ENCODE measurements around the gene SDK2. TPM values are rescaled to one million over a fixed set of nuclear protein-coding genes. Genes with fewer than 3 reads are reported as not detected.

SDK2 gene
- total and polyA plus RNA-seq, 2 of the 8 experiments (the other 6 are each of a cell fraction or from before 2014, with no cell fraction given): 3.9 to 4.1 TPM

- H3K14ac ChIP-seq (ENCODE audit: insufficient read length): no peak overlapping the region
- no peak overlapping the region for H3K4ac ChIP-seq (replicated peaks; ENCODE audit: insufficient read length, low read depth, low read length)
- no peaks in the 10 kb centered on the region for H3K9me3 ChIP-seq (ENCODE audit: insufficient read depth in 2 of 2, low read depth in 1 of 2, low read length in 1 of 2)
- no peak overlapping the region for H3K18ac ChIP-seq (ENCODE audit: extremely low read depth, low read length)
- no peaks in the 10 kb centered on the region; a peak in 1 of 8 replicates for H3K36me3 ChIP-seq (ENCODE audit: control insufficient read depth in 2 of 4, insufficient read depth in 4 of 4, low read length in 3 of 4)
- ChIA-PET POLR2A (ENCODE audit: partially characterized antibody) (no interaction called here), CTCF (ENCODE audit: partially characterized antibody) (interaction anchor here (0.6 to 1.4 kb wide), 8 partner anchors 8 to 781 kb away, joined by 3 to 7 read pairs (median 3); no protein-coding TSS in a partner anchor)
- no peaks in the 10 kb centered on the region for H4K20me1 ChIP-seq (replicated peaks in 1 of 2; ENCODE audit: control insufficient read depth in 1 of 2, insufficient read depth in 2 of 2, low read length in 2 of 2)
- no peaks in the 10 kb centered on the region for H3K27me3 ChIP-seq (replicated peaks in 1 of 4; ENCODE audit: control insufficient read depth in 3 of 4, extremely low read depth in 1 of 4, insufficient read depth in 3 of 4, low read length in 3 of 4)
- no peak overlapping the region for H3K4me2 ChIP-seq (ENCODE audit: insufficient read depth in 1 of 2, low read depth in 2 of 2, low read length in 2 of 2)
- H2BK5ac ChIP-seq (ENCODE audit: low read depth, low read length): no peak overlapping the region
- no peak overlapping the region for H3K56ac ChIP-seq (replicated peaks; ENCODE audit: insufficient read length, low read depth, low read length)
- no peak overlapping the region for H3K4me3 ChIP-seq (ENCODE audit: extremely low read depth in 1 of 4, insufficient read depth in 2 of 4, low read depth in 3 of 4, low read length in 4 of 4)
- no peak overlapping the region for H4K8ac ChIP-seq (ENCODE audit: extremely low read depth, insufficient read depth, low read length)
- DNase-seq (ENCODE audit: low read depth in 1 of 2, low spot score in 2 of 2): no peak
- H4K5ac ChIP-seq (ENCODE audit: insufficient read length, low read depth, low read length): no peak overlapping the region
- H2BK20ac ChIP-seq (ENCODE audit: low read length): no peak overlapping the region
- H3K23ac ChIP-seq (ENCODE audit: insufficient read length): no peak overlapping the region
- H3K4me1 ChIP-seq (replicated peaks in 1 of 4; ENCODE audit: control insufficient read depth in 3 of 4, insufficient read depth in 4 of 4, low read length in 3 of 4): peaks cover 10 to 35% (median 27%) of the 10 kb centered on the region in 4 experiments
- H2AK5ac ChIP-seq (ENCODE audit: low read depth, low read length): no peak overlapping the region
- H3K23me2 ChIP-seq (ENCODE audit: low read depth, low read length): no peaks in the 10 kb centered on the region; the same call in 1 of the 2 replicates
- H3K9ac ChIP-seq (replicated peaks in 1 of 4; ENCODE audit: extremely low read depth in 1 of 4, low read depth in 3 of 4, low read length in 3 of 4): no peak overlapping the region
- H3K27ac ChIP-seq (ENCODE audit: low read depth, low read length): no peak overlapping the region
- H2AFZ ChIP-seq (ENCODE audit: low read length): no peak overlapping the region
- no peak overlapping the region for H2BK15ac ChIP-seq (ENCODE audit: low read length)
- H3K79me1 ChIP-seq (ENCODE audit: low read depth, low read length): no peaks in the 10 kb centered on the region
- no peak overlapping the region for H2BK12ac ChIP-seq (ENCODE audit: low read depth, low read length)
- FAIRE-seq: no peak
- H3K79me2 ChIP-seq (ENCODE audit: control insufficient read depth in 1 of 2, insufficient read depth in 2 of 2, low read length in 2 of 2): no peaks in the 10 kb centered on the region
- H4K91ac ChIP-seq (replicated peaks; ENCODE audit: insufficient read length, low read length): peak overlapping the region; percentile 70
- 94% methylated on average over 7 of the region's 7 CpGs; no CpG with 5 or more reads in 1 of the 2 experiments for WGBS, 2 experiments (ENCODE audit: extremely low coverage in 1 of 2, insufficient coverage in 1 of 2, insufficient read length in 1 of 2, insufficient replicate concordance in 2 of 2, low coverage in 1 of 2, low lambda C conversion rate in 2 of 2, missing lambda C conversion rate in 1 of 2)
- H2BK120ac ChIP-seq (replicated peaks; ENCODE audit: low read depth, low read length): no peak overlapping the region
- TF ChIP-seq JUN (IDR thresholded peaks at IDR 0.05; ENCODE audit: low read depth, low read length): no peak
- no peak for TF ChIP-seq EZH2 (IDR thresholded peaks at IDR 0.05; ENCODE audit: low read depth, low read length, severe bottlenecking)
- no peak for TF ChIP-seq EGR1 (IDR thresholded peaks at IDR 0.05; ENCODE audit: borderline replicate concordance, low read depth, low read length)
- TF ChIP-seq CHD1 (IDR thresholded peaks at IDR 0.05; ENCODE audit: low read depth, low read length): no peak
- no peak for TF ChIP-seq KDM5A (IDR thresholded peaks at IDR 0.05; ENCODE audit: low read length)
- no peak for TF ChIP-seq YY1 (IDR thresholded peaks at IDR 0.05; ENCODE audit: low read depth, low read length)
- TF ChIP-seq ATF2 (IDR thresholded peaks at IDR 0.05; ENCODE audit: low read length): no peak
- no peak for TF ChIP-seq CHD2 (IDR thresholded peaks at IDR 0.05; ENCODE audit: low read length)
- TF ChIP-seq SP1 (IDR thresholded peaks at IDR 0.05; ENCODE audit: low read depth, low read length): no peak
- no peak for TF ChIP-seq POLR2A (IDR thresholded peaks at IDR 0.05; ENCODE audit: control extremely low read depth in 1 of 2, low read depth in 2 of 2, low read length in 2 of 2)
- TF ChIP-seq ZNF274 (IDR thresholded peaks at IDR 0.05; ENCODE audit: borderline replicate concordance, extremely low read depth, low read length): no peak
- no peak for TF ChIP-seq RXRA (IDR thresholded peaks at IDR 0.05; ENCODE audit: insufficient read depth, low read depth, low read length)
Measured at GRCh38 chr17:73340093-73340596, 304.1 kb downstream of the SDK2 start.
